GM21529 (cell line): ENCODE measurements around the gene TOM1L2.
"Not testable (repeated sequence)": the region's sequence is repeated elsewhere in the genome, so short reads cannot be mapped to it uniquely, and the experiment has no call there.

Source experiments
- ATAC-seq: cut with Tn5 transposase; IDR thresholded peaks from one replicate; pipeline ENCODE4 v1.9.1; 2021; ENCODE audit not compliant: unreplicated experiment

The TOM1L2 gene

GRCh38 chr17:17924857-17925250 is 47.3 kb downstream of the TOM1L2 start:
- ATAC-seq, result no peak

DNA sequence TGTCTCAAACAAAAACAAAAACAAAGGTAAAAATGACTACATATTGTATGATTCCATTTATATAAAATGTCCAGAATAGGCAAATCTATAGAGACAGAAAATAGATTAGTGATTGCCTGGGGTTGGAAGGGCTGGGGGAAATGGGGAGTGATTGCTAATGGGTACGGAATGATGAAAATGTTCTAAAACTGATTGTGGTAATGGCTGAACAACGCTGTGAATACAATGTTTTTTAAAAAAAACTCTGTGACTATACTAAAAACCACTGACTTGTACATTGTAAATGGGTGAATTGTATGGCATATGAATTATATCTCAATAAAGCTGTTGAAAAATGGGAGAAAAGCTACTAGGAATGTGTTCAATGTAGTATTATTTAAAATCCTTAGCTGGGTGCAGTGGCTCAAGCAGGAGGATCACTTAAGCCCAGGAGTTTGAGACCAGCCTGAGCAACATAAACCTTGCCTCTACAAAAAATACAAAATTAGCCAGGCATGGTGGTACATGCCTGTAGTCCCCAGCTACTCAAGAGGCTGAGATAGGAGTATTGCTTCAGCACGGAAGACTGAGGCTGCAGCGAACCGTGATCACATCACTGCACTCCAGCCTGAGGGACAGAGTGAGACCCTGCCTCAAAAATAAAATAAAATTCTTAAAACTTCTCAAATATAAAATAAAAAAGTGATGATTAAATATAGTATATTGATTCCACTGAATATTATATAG is 47.9 kb downstream of the TOM1L2 start:
- ATAC-seq, result no peak

GRCh38 chr17:17922070-17922614 is 50.1 kb downstream of the TOM1L2 start:
- no peak for ATAC-seq

DNA sequence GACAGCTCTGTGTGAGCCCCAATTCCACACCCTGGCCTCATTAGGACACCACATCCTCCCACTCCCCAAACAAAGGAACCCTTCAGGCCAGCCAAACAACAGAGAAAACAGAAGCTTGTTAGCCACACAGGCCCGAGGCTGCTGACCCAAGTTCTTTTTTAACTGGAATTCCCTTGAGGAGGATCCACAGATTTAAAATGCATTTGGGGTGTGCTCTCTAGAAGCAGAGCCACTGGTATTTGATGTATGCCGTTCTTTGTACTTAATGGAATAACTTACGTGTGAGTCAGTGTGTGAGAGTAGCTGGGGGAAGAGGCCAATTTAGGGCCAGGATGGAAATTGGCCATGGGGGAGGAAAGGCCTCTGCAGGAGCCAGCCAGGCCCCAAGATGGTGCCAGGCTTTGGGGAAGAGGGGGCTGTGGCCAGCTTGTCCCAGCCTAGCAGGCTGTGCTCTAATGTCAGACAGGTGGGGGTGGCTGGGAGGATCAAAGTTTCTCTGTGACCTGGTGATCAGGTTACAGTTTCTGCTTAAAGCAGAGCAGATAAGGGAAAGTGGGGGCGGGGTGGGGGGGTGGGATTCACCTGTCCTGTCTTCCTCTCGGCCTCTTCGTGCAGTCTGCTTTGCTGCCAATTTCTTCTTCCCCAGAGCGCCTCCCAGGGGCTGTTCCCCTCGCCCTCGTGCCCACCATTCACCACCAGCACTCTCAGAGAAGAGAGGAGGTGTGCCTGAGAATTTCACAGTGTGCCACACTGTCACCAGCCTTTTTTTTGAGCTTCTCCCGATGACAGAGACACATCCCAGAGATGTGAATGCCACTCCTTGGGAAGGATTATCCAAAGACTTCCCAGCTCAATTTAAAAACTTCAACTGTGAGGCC is 50.8 kb downstream of the TOM1L2 start:
- ATAC-seq, result no peak

DNA sequence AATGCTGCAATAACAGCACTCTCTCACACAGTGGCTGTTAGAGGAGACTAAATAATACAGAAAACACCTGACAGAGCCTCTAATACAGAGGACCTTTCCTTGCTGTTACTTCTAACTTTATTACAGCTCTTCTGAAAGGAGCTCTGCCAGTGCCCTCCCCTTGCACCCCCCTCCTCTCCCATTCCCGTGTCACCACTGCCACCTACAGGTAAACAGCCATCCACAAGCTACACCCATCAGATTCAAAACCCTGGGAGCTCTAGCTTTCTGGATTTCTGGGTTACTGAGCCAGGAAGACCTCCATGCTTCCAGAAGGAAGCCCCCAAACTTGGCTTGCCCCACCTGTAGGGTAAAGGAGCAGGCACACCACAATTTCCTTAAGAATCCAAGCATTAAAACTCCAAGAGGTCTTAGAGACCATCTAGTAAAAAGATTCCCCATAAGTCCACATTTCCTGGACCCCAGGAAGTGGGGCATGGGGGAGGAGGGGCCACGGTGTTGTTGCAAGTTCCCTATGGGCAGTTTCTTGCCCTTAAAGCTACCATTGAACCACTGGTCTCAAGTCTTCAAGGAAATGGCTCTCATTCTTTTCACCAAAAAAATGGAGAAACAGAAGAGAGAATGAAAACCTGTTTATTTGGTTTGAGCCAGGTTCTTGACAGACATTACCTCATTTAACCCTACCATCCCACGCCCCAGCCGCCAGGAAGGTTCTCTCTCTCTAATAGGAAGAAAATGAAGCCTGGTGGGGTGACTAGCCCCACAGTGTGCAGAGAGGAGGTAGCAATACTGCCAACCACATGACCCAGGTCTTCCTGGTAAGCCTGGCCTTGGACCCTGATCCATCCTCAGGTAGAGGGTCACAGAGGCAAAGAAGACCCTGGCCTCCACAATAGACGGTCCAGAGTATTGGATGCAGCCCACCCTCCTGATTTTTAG is 52.8 kb downstream of the TOM1L2 start:
- ATAC-seq, result no peak

- no peak for ATAC-seq
Observed at GRCh38 chr17:17917394-17917793, 54.8 kb downstream of the TOM1L2 start.

GRCh38 chr17:17915183-17915582 is 57.0 kb downstream of the TOM1L2 start:
- ATAC-seq, result no peak

DNA sequence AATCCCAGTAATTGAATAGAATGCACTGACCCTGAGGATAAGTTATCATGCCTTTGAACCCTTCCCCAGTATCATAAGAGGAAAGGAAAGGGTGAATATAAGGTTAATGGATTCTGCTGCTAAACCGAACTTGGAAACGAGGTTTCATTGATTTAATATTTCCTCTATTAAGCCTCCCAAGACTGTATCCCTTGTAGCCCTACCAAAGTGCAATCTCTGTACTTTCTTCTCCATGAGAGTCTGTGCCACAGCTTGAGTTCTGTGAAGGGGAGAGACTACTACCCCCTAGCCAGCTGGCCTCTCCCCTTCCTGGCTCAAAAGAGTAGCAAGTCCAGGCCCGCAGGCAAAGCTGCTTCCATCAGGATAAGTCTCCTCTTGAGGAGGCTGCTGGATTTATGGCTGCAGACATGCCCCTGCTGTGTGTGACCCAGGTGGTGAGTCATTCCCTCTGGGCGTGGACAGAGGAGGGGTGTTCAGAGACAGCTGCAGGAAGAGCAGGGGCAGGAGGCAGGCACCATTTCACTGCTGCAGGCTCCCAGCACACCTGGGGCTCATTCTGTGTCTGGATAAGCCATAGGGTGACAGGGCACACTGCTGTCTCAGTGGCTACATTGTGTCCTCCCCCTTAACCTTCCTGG is 58.4 kb downstream of the TOM1L2 start:
- ATAC-seq, result no peak

DNA sequence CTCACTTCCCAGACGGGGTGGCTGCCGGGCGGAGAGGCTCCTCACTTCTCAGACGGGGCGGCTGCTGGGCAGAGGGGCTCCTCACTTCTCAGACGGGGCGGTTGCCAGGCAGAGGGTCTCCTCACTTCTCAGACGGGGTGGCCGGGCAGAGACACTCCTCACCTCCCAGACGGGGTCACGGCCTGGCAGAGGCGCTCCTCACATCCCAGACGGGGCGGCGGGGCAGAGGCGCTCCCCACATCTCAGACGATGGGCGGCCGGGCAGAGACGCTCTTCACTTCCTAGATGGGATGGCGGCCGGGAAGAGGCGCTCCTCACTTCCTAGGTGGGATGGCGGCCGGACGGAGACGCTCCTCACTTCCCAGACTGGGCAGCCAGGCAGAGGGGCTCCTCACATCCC is 59.9 kb downstream of the TOM1L2 start:
- ATAC-seq, result not testable (repeated sequence)

DNA sequence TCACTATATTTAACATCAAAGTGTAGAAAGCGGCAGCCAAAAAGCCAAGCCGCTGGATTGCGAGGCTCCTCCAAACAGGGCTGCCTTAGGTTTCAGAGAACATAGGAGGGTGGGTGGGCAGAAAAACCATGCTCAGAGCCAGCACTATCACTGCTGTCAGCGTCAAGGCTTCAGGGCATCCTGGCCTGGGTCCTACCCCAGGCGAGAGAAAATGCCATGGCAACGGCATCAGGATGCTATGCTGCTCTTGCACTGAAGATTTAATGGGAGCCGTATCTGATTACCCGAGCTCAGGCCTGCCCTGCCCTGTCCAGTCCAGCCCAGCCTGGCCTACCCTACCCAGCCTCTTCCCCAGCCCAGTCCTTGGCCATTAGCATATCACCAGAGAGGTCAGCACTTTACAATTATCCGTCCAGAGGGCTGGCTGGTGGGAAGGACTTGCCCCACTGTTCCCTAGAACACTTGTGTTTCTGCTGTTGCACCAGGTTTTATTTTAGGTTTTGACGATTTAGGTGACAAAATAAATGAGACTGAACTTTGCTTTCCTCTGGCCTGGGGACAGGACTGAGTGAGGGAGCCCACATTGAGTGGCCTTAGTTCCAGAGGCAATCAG is 61.1 kb downstream of the TOM1L2 start:
- ATAC-seq, result no peak

GRCh38 chr17:17910060-17910459 is 62.1 kb downstream of the TOM1L2 start:
- no peak for ATAC-seq

DNA sequence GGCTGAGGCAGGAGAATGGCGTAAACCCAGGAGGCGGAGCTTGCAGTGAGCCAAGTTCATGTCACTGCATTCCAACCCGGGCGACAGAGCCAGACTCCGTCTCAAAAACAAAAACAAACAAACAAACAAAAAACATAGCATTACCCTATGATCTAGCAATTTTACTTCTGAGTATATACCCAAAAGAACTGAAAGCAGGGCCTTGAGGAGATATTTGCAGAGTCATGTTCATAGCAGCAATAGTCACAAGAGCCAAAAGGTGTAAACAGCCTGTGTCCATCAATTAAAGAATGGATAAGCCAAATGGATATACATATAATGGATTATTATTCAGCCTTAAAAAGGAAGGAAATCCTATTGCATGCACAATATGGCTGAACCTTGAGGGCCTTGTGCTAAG is 63.1 kb downstream of the TOM1L2 start:
- no peak for ATAC-seq

- no peak for ATAC-seq
Observed at GRCh38 chr17:17907469-17907868, 64.7 kb downstream of the TOM1L2 start.

DNA sequence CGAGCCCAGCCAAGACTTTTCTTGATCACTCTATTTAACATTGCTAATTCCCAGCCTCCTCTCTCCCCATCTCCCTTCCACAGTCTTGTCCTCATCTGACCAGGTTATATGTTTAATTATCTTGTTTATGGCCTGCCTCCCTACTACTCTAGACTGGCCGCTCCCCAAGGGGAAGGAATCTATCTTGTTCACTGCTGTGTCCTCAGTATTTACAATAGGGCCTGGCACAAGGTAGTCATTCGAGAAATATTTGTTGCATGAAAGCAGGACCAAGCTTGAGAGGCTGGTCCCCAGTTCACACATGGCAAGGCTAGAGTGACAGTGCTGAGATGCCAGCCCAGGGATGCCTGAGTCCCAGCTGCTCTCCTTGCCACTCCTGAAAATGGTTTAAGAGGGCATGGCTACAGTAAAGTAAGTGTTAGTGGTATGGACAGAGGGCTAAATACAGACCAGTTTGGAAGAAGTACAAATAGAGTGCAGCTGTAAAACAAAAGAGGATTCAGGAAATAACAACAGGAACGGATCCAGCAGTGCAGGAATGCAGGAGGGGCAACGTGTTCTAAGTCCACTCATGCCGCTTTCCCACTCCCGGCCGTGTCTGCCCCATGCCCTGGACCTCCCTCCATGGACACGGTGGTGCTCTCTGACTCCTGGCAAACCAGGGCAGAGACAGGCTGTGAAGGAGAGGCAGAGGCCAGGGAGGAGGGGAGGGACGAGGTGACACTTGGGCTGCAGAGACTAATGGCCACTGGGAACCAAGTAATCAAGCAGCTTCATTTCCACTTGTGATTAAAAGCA is 65.6 kb downstream of the TOM1L2 start:
- no peak for ATAC-seq

GRCh38 chr17:17905036-17905320 is 67.2 kb downstream of the TOM1L2 start:
- ATAC-seq, result no peak

DNA sequence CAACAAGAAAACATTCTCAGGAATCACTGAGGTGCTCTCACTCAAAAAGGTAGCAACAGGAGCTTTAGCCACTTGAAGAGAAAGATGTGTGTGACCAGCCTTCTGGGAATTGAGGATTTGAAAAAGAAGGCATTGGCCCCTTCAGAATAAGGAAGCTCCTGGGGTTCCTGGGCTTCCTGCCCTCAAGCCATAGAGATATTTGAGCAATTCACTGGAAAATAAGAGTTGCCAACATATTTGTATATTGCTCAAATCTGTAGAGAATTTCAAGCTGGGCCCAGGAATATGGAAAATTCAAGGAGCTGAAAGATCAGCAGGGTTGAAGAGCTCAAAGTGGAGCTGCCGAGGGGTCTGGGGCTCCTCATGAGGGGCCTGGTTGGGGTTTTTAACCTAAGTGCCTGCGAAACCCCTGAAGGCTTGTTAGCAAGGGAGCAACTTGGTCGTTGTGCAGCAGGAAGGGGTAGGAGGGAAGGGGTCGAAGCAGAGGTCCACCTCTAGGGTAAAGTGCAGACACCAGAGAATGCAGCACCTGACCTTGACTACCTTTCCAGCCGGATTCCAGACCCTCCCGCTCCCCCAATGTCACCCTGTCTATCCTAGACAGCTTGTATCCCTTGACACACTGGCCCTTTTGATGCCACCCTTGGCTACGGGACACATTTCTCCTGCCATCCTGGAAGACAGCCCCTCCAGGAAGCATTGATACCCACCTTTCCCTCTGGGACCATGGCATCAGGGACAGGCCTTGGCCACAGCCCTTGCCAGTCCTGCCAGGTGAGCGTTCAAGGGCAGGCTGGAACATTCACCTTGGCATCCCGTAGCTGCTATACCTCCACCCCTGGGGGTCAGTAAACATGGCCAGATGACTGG is 67.8 kb downstream of the TOM1L2 start:
- ATAC-seq, result no peak

DNA sequence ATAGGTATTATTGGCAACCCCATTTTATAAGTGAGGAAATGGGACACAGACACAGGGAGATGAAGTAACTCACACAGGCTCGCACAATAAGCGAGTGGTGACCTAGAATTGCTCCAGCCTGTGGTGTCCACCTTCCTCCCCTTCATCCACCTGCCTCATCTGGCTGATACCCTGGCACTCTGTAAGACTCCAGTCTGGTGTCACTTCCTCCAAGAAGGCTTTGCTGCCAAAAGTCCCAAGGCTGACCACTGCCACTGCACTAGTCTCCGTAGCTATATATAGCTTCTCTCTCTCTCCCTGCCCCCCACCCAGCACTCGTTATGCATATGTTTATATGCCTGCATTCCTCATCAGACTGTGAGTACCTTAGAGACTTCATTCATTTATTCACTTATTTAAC is 69.3 kb downstream of the TOM1L2 start:
- ATAC-seq, result no peak

GRCh38 chr17:17902376-17902775 is 69.8 kb downstream of the TOM1L2 start:
- no peak for ATAC-seq
